MM.1S (cell line): Measurements from ENCODE around the gene ZMIZ1.

Source experiments
- EZH2phosphoT487 ChIP-seq: fragments of 300-600 bp; sonication (generic); IDR thresholded peaks from 2 replicates; pipeline ENCODE4 v1.6.1; 2018; ENCODE audit warnings: antibody characterized with exemption, low read length
- TF ChIP-seq, protein P1 (sequence below): fragments of 300-600 bp; sonication (generic); IDR thresholded peaks from 2 replicates; pipeline ENCODE4 v1.5.1; 2016; ENCODE audit warnings: antibody characterized with exemption, low read length, mixed read lengths

DNA sequence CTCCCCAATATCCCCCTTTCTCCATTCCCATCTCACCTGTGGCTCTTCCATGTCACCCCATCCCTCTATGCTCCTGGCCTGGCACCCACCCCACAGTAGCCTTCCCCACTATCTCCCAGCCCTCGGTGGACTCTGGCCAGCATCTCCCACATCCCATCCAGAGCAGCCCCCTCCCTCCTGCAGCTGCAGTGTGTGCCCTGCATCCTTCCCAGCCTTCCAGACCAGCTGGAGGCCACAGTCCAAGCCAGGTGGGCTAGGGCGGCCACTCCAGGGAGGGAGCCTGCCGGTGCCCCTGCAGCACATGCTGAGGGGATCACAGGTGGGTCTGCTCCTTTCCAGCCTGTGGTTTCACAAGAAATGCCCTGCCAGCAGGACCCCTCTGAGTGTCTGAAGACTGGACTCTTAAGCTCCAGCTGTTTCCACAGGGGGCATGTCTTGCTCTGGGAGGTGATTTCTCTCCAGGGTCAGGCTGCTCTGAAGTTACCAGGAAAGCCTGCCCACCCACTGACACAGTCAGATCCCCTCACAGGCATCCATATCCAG is 187.6 kb downstream of the ZMIZ1 start:
- TF ChIP-seq, protein P1, sequence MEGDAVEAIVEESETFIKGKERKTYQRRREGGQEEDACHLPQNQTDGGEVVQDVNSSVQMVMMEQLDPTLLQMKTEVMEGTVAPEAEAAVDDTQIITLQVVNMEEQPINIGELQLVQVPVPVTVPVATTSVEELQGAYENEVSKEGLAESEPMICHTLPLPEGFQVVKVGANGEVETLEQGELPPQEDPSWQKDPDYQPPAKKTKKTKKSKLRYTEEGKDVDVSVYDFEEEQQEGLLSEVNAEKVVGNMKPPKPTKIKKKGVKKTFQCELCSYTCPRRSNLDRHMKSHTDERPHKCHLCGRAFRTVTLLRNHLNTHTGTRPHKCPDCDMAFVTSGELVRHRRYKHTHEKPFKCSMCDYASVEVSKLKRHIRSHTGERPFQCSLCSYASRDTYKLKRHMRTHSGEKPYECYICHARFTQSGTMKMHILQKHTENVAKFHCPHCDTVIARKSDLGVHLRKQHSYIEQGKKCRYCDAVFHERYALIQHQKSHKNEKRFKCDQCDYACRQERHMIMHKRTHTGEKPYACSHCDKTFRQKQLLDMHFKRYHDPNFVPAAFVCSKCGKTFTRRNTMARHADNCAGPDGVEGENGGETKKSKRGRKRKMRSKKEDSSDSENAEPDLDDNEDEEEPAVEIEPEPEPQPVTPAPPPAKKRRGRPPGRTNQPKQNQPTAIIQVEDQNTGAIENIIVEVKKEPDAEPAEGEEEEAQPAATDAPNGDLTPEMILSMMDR, result no peak
- TF ChIP-seq EZH2phosphoT487, result no peak
